H9 (cell line): ENCODE results near the gene TENM3. TPM values are rescaled to one million over a fixed set of nuclear protein-coding genes. Genes with fewer than 3 reads are reported as not detected.

ENCODE experiments used
- DNase-seq: peaks from one replicate; pipeline ENCODE4 v3.0.0-alpha.2; 2017
- H2AFZ ChIP-seq: one replicate; pipeline ENCODE4 v1.6.1; 2013; ENCODE audit warnings: mild to moderate bottlenecking, low read length, control low read depth, moderate library complexity
- H2AK5ac ChIP-seq: 2 replicates; pipeline ENCODE4 v1.6.1; 2013; ENCODE audit warnings: low read length, control low read depth, mixed read lengths; ENCODE audit not compliant: insufficient read length
- H2BK120ac ChIP-seq: one replicate; pipeline ENCODE4 v1.6.1; 2013; ENCODE audit warnings: low read depth, mild to moderate bottlenecking, low read length, control low read depth, inconsistent platforms; ENCODE audit not compliant: poor library complexity, severe bottlenecking
- H2BK12ac ChIP-seq: 2 replicates; pipeline ENCODE4 v1.6.1; 2013; ENCODE audit warnings: low read length, control low read depth, mixed read lengths, low read depth; ENCODE audit not compliant: insufficient read length
- H2BK15ac ChIP-seq: 2 replicates; pipeline ENCODE4 v1.6.1; 2013; ENCODE audit warnings: low read depth, low read length, control low read depth
- H2BK20ac ChIP-seq: one replicate; pipeline ENCODE4 v1.6.1; 2013; ENCODE audit warnings: low read depth, mild to moderate bottlenecking, low read length, control low read depth, inconsistent platforms; ENCODE audit not compliant: poor library complexity, severe bottlenecking
- H2BK5ac ChIP-seq: 2 replicates; pipeline ENCODE4 v1.6.1; 2013; ENCODE audit warnings: low read length, control low read depth, mixed read lengths; ENCODE audit not compliant: insufficient read length
- H3K14ac ChIP-seq: 2 replicates; pipeline ENCODE4 v1.6.1; 2013; ENCODE audit warnings: low read length, control low read depth; ENCODE audit not compliant: insufficient read depth
- H3K18ac ChIP-seq: 2 replicates; pipeline ENCODE4 v1.6.1; 2013; ENCODE audit warnings: low read depth, mild to moderate bottlenecking, mixed read lengths, low read length, control low read depth; ENCODE audit not compliant: insufficient read length
- H3K23ac ChIP-seq: 2 replicates; pipeline ENCODE4 v1.6.1; 2013; ENCODE audit warnings: low read length, control low read depth, mixed read lengths, low read depth; ENCODE audit not compliant: insufficient read length
- H3K23me2 ChIP-seq: 2 replicates; pipeline ENCODE4 v1.6.1; 2013; ENCODE audit warnings: low read depth, mild to moderate bottlenecking, mixed read lengths, low read length, control low read depth; ENCODE audit not compliant: insufficient read length, poor library complexity, severe bottlenecking
- H3K27ac ChIP-seq: 2 replicates; pipeline ENCODE4 v1.5.1; 2013; ENCODE audit warnings: low read length, control low read depth, mixed read lengths, low read depth; ENCODE audit not compliant: insufficient read length
- H3K27me3 ChIP-seq: 2 replicates; pipeline ENCODE4 v1.6.1; 2013; ENCODE audit warnings: low read length, control low read depth, inconsistent platforms; ENCODE audit not compliant: insufficient read depth
- H3K4ac ChIP-seq: 2 replicates; pipeline ENCODE4 v1.6.1; 2013; ENCODE audit warnings: low read depth, mild to moderate bottlenecking, control low read depth, inconsistent platforms, low read length, moderate library complexity
- H3K4me1 ChIP-seq: 2 replicates; pipeline ENCODE4 v1.6.1; 2013; ENCODE audit warnings: low read length, control low read depth, inconsistent platforms; ENCODE audit not compliant: insufficient read depth
- H3K4me2 ChIP-seq: 2 replicates; pipeline ENCODE4 v1.6.1; 2013; ENCODE audit warnings: low read length, control low read depth, mixed read lengths; ENCODE audit not compliant: insufficient read length, insufficient read depth
- H3K56ac ChIP-seq: 2 replicates; pipeline ENCODE4 v1.6.1; 2013; ENCODE audit warnings: low read depth, mild to moderate bottlenecking, mixed read lengths, low read length, control low read depth; ENCODE audit not compliant: insufficient read length
- H3K79me1 ChIP-seq: 2 replicates; pipeline ENCODE4 v1.6.1; 2013; ENCODE audit warnings: low read depth, mild to moderate bottlenecking, moderate library complexity, low read length, control low read depth, inconsistent platforms; ENCODE audit not compliant: insufficient read depth, poor library complexity, severe bottlenecking
- H3K79me2 ChIP-seq: 2 replicates; pipeline ENCODE4 v1.6.1; 2013; ENCODE audit warnings: low read length, control low read depth, inconsistent platforms; ENCODE audit not compliant: insufficient read depth
- H3K9ac ChIP-seq: 2 replicates; pipeline ENCODE4 v1.6.1; 2013; ENCODE audit warnings: low read length, control low read depth, mixed read lengths; ENCODE audit not compliant: insufficient read length; ENCODE audit errors: extremely low read depth
- H3K9me3 ChIP-seq: one replicate; pipeline ENCODE4 v1.6.1; 2013; ENCODE audit warnings: low read depth, low read length, inconsistent platforms; ENCODE audit not compliant: control insufficient read depth
- H3T11ph ChIP-seq: one replicate; pipeline ENCODE4 v1.6.1; 2013; ENCODE audit warnings: mild to moderate bottlenecking, low read length, control low read depth, inconsistent platforms
- H4K20me1 ChIP-seq: one replicate; pipeline ENCODE4 v1.6.1; 2013; ENCODE audit not compliant: control insufficient read depth, insufficient read length, insufficient read depth
- H4K5ac ChIP-seq: 2 replicates; pipeline ENCODE4 v1.6.1; 2013; ENCODE audit warnings: low read depth, mild to moderate bottlenecking, mixed read lengths, low read length, control low read depth; ENCODE audit not compliant: insufficient read length
- H4K8ac ChIP-seq: replicated peaks from 2 replicates; pipeline ENCODE4 v1.6.1; 2013; ENCODE audit warnings: low read length, control low read depth, mixed read lengths, low read depth; ENCODE audit not compliant: insufficient read length
- H4K91ac ChIP-seq: 2 replicates; pipeline ENCODE4 v1.6.1; 2013; ENCODE audit warnings: low read depth, mild to moderate bottlenecking, moderate library complexity, mixed read lengths, low read length, control low read depth; ENCODE audit not compliant: insufficient read length
- H3K27ac Mint-ChIP-seq, 3 experiments: 2 replicates in 2 of 3; 3 replicates in 1 of 3; pipeline ENCODE4 v1.8.0; 2020 to 2021; ENCODE audit warnings: mixed read lengths in 3 of 3, mild to moderate bottlenecking in 1 of 3, moderate library complexity in 1 of 3
- H3K27me3 Mint-ChIP-seq: 2 replicates; pipeline ENCODE4 v1.8.0; 2021; ENCODE audit warnings: low read depth, mild to moderate bottlenecking, moderate library complexity, mixed read lengths
- H3K36me3 Mint-ChIP-seq, 3 experiments: 2 replicates in 2 of 3; 3 replicates in 1 of 3; pipeline ENCODE4 v1.8.0; 2020 to 2021; ENCODE audit warnings: low read depth in 3 of 3, mixed read lengths in 3 of 3; ENCODE audit not compliant: insufficient read depth in 1 of 3
- H3K4me1 Mint-ChIP-seq, 2 experiments: 2 replicates each; pipeline ENCODE4 v1.8.0; 2020; ENCODE audit warnings: mixed read lengths in 2 of 2
- H3K4me3 Mint-ChIP-seq, 2 experiments: 2 replicates in 1 of 2; 3 replicates in 1 of 2; pipeline ENCODE4 v1.8.0; 2020 to 2021; ENCODE audit warnings: mild to moderate bottlenecking in 2 of 2, mixed read lengths in 2 of 2, moderate library complexity in 1 of 2
- H3K9me3 Mint-ChIP-seq, 2 experiments: 2 replicates in 1 of 2; 3 replicates in 1 of 2; pipeline ENCODE4 v1.8.0; 2020; ENCODE audit warnings: mild to moderate bottlenecking in 2 of 2, mixed read lengths in 2 of 2, moderate library complexity in 1 of 2
- WGBS: extraction: QIAGEN DNeasy Blood & Tissue Kit; methylation state at CpG from one replicate; pipeline ENCODE4 v1.1.7; 2013; ENCODE audit warnings: missing lambda C conversion rate, low lambda C conversion rate, mixed read lengths; ENCODE audit not compliant: insufficient read length; ENCODE audit errors: extremely low coverage; 5-methylcytosine and 5-hydroxymethylcytosine counted together
- total RNA-seq: library from RNA; stranded (reverse); gene quantifications from 2 replicates; pipeline ENCODE4 v1.2.1, GENCODE V29; 2021
- TF ChIP-seq, protein P1 (sequence below): fragments of 200-600 bp; sonication (generic); conservative IDR thresholded peaks from 3 replicates; pipeline ENCODE4 v1.8.0; 2021; ENCODE audit warnings: antibody characterized with exemption, mild to moderate bottlenecking

TENM3 gene
- total RNA-seq, 1 experiment from 2014 or later = 49.6 TPM

DNA sequence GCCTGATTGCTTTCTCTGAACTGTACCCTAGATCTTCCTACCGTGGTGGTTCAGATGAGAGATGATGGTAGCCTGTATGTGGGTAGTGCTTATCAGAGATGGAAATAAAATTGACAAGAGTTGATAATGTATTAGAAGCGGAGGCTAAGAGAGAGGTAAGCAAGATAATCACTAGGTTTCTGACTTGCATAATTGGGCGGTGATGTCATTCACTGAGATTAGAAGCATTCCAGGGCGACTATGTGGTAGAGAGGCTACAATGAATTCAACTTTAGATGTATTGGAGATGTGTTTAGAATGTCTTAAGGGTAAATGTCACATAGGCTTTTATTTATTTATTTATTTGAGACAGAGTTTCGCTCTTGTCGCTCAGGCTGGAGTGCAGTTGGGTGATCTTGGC lies 415 bp upstream of the TENM3 start:
- no peak overlapping the region for H4K91ac ChIP-seq
- H4K5ac ChIP-seq = no peak overlapping the region
- H3K4me3 Mint-ChIP-seq = no peak overlapping the region
- TF ChIP-seq, protein P1, sequence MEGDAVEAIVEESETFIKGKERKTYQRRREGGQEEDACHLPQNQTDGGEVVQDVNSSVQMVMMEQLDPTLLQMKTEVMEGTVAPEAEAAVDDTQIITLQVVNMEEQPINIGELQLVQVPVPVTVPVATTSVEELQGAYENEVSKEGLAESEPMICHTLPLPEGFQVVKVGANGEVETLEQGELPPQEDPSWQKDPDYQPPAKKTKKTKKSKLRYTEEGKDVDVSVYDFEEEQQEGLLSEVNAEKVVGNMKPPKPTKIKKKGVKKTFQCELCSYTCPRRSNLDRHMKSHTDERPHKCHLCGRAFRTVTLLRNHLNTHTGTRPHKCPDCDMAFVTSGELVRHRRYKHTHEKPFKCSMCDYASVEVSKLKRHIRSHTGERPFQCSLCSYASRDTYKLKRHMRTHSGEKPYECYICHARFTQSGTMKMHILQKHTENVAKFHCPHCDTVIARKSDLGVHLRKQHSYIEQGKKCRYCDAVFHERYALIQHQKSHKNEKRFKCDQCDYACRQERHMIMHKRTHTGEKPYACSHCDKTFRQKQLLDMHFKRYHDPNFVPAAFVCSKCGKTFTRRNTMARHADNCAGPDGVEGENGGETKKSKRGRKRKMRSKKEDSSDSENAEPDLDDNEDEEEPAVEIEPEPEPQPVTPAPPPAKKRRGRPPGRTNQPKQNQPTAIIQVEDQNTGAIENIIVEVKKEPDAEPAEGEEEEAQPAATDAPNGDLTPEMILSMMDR = no peak
- H2BK15ac ChIP-seq = no peak overlapping the region
- no peak overlapping the region for H2AK5ac ChIP-seq
- no peak overlapping the region for H3K23ac ChIP-seq
- H3K9me3 ChIP-seq = no peaks in the 10 kb centered on the region
- H3K14ac ChIP-seq = no peak overlapping the region
- H3K9ac ChIP-seq = no peak overlapping the region
- no peak overlapping the region for H3K27ac ChIP-seq
- H4K8ac ChIP-seq = no peak overlapping the region
- no CpG with 5 or more reads among the region's 6 CpGs for WGBS
- no peaks in the 10 kb centered on the region for H3K27me3 ChIP-seq
- H3K4ac ChIP-seq = no peak overlapping the region
- no peaks in the 10 kb centered on the region for H3K27me3 Mint-ChIP-seq
- no peak overlapping the region for H2BK12ac ChIP-seq
- H2BK20ac ChIP-seq = no peak overlapping the region
- H3K9me3 Mint-ChIP-seq = no peaks in the 10 kb centered on the region; a peak in 1 of 5 replicates
- peaks cover 2% of the 10 kb centered on the region for H3K79me1 ChIP-seq
- H3K4me2 ChIP-seq = no peak overlapping the region
- no peak overlapping the region for H2AFZ ChIP-seq
- no peak for DNase-seq
- no peaks in the 10 kb centered on the region for H4K20me1 ChIP-seq
- H3K18ac ChIP-seq = no peak overlapping the region
- H3K27ac Mint-ChIP-seq = peak overlapping the region in 1 of 3 experiments; percentile 2; a peak in 2 of 7 replicates
- peaks cover 0 to 7% (median 5%) of the 10 kb centered on the region in 3 experiments; a peak in 6 of 7 replicates for H3K36me3 Mint-ChIP-seq
- H3K4me1 Mint-ChIP-seq = peaks cover 55 to 62% of the 10 kb centered on the region in 2 experiments
- H2BK120ac ChIP-seq = no peak overlapping the region
- H3K4me1 ChIP-seq = peaks cover 20% of the 10 kb centered on the region; the same call in 1 of the 2 replicates
- no peak overlapping the region for H2BK5ac ChIP-seq
- H3K79me2 ChIP-seq = peaks cover 2% of the 10 kb centered on the region; the same call in 1 of the 2 replicates
- H3K23me2 ChIP-seq = no peaks in the 10 kb centered on the region
- H3K56ac ChIP-seq = no peak overlapping the region
- no peak overlapping the region for H3T11ph ChIP-seq
